ENCODE data around the gene ZXDC.
A peak's percentile ranks its signal among the peaks of the same experiment; 100 is the strongest.

ZXDC gene

GRCh38 chr3:126389112-126389793 lies 86.4 kb downstream of the ZXDC start:
- Mint-ChIP-seq H3K4me1 (ENCODE audit: low read depth) (peaks cover 13% of the 10 kb centered on the region), H3K27ac (peak overlapping the region; percentile 76), H3K4me3 (peak overlapping the region; percentile 51), H3K9me3 (no peaks in the 10 kb centered on the region), H3K36me3 (ENCODE audit: low read depth) (no peaks in the 10 kb centered on the region), H3K27me3 (peaks cover 67% of the 10 kb centered on the region)
- intact Hi-C loops (cut with micrococcal nuclease): loop anchor here (1.0 to 10.0 kb wide), 2 partner anchors 143 to 464 kb away; no protein-coding TSS in a partner anchor
